Muscle of back (tissue), 11 donors: ENCODE data around the gene F2RL1. TPM values are rescaled to one million over a fixed set of nuclear protein-coding genes. Genes with fewer than 3 reads are reported as not detected.
A peak's percentile ranks its signal among the peaks of the same experiment; 100 is the strongest.
"Not testable (repeated sequence)": the region's sequence is repeated elsewhere in the genome, so short reads cannot be mapped to it uniquely, and the experiment has no call there.

ENCODE experiments used
- DNase-seq, 3 donors: peaks; one replicate each; pipeline versions ENCODE4 v3.0.0 to v3.0.0-alpha.2; 2013
- polyA plus RNA-seq, 10 donors: library from polyadenylated mRNA; unstranded; fragments of 120-200 nt; gene quantifications; one replicate each; pipeline ENCODE4 v1.2.1, GENCODE V29; 2013; ENCODE audit not compliant: insufficient read length in 10 of 10

The F2RL1 gene
- polyA plus RNA-seq, 10 donors = 0.26 to 4.4 (median 0.36) TPM

DNA sequence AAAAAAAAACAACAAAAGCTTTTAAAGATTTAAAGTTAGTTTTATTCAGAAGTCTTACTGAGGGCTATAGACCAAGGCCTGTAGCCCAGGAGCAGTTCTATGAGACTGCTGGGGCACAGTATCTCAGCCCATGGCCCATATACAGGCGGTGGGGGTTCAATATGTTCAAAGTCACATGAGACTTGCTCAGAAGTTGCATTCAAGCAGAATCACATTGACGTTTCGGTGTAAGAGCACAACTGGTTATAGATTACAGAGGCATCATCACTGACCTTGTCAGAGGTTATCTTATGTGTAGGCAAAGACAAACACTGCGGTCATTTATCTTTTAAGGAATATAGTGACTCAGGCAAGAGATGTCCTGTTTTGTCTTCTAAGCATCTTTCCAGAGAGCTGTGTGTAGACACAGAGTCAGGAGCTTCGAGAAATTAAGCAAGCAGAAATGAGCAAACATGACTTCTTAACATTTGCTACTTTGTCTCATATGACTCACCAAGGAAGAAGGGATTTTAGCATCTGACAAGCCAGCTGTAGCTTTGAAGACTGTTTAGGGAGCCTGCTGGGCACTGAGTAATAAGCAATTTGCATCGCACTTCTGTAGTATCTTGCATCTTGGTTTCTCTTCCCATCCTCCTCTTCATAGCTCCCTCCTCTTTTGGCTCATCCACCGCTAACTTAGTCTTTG is 12.9 kb upstream of the F2RL1 start:
- DNase-seq = peak in 1 of 3 donors; percentile 85

DNA sequence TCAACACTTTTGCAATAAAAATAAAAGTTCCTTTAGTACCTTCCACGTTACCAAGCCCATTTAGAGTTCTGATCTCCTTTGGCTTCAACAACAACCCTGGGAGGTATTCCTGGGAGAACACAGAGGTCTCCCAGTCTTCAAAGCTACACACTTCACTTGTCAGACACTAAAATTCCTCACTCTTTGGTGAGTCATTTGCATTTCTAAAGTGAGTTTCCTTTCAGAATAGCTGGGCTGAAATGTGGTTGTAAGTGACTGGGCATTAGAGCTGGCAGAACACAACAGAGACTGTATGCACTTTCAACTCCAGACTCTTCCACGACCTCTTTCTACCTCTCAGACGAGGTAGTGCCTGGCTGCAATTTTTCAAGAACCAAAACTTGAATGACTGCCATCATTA is 11.5 kb upstream of the F2RL1 start:
- DNase-seq = peak in 1 of 3 donors; percentile 50

DNA sequence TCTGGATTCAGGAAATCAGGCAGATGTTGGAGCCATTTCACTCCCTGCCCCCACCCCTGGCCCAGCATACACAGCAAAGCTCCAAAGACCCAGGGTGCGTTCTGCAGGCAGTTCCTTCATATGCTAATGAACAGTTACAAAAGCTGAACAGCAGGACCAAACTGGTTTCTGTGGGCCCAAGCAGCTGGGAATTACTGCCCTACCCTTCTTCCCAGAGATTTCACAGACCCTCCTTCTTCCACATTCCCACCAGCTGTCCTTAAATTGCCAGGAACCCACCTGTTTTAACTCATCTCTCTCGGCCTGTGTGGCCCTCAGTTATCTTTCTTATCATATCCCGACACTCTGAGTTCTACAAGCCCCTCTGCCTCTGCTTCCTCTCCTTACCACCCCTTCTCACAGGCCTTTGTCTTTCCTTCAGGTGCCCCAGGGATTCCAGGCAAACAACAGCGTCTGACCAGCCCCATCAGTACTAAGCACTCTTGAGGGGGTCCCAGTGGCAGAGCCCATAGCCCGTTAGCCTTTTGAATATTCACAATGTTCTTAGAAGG is 10.6 kb upstream of the F2RL1 start:
- DNase-seq = peak in 1 of 3 donors; percentile 15

DNA sequence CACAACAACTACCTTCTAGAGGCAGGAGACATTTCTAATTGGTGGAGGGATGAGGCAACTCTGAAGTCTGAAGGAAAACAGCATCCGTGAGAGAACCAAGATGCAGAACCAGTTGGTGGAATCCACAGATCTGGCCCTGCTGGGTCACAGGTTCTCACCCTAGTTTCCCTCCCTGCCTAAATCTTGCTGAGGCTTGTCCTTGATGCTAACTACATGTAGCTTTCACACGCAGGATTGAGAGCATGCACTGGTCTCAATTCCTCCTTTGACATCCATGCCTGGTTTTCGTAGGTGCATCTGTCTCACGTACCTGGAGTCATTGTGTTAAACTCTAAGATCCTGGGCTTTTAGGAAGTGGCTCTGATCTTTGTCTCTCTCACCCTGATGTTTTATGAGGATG is 9.7 kb upstream of the F2RL1 start:
- no peak for DNase-seq

DNA sequence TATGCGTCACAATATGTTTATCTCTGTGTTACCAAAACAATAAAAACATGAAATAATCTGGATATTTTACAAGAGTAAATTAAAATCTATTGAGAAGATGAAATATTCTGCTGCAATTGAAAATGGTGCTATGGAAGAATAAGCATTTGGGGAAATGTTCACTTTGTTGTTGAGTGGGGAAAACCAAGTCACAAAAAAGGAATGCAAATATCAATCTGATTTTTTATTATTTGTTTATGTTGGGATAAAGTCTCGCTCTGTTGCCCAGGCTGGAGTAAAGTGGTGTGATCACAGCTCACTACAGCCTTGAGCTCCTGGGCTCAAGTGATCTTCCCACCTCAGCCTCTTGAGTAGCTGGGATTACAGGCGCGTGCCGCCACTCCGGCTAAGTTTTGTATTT is 8.6 kb upstream of the F2RL1 start:
- no peak for DNase-seq

DNA sequence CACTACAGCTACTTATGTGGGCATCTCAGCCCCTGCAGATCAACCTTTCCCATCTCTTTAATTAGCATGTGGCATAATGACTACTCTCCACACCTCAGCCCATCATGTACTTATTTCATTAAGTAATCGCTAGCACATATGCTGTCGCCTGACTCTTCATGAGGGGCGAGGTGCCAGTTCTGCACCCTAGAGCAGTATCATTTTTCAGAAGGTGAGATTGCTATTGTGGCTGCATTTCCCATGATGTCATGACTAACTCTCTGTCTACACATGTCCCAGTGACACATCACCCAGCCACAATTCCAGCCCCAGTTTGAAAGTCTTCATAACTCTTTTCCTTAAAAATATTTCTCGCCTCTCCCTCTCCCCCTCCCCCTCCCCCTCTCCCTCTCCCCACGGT is 7.6 kb upstream of the F2RL1 start:
- DNase-seq = no peak

GRCh38 chr5:76812209-76812608 is 6.6 kb upstream of the F2RL1 start:
- not testable (repeated sequence) for DNase-seq

DNA sequence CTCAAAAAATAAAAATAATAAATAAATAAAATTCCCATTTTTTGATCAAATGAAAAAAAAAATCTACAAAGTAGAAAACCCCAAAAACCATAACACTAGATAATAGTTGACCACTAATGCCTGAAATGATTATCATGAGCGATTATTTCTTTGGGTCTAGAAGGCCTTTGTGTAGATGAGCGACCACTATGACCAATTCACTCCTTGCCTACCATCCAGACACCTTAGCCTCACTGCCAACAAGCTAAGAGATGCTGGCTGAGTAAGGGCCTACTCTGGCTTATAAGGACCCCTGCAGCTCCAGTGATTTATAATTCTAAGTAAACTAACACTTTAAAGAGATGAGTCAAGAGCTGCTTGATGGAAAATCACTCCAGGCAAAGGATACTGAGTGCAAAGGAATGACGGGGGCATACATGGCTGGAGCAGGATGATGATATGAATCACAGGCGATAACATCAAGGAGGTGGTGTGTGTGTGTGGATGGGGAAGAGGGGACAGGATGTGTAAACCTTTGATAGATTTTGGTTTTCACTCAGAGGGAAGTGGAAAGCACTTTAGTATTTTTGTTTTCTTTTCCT is 4.8 kb upstream of the F2RL1 start:
- DNase-seq = peak in 1 of 3 donors; percentile 87

- DNase-seq = no peak
Measured at GRCh38 chr5:76816110-76816831, 2.6 kb upstream of the F2RL1 start.

- no peak for DNase-seq
Measured at GRCh38 chr5:76819851-76820525, 1.2 kb downstream of the F2RL1 start.

GRCh38 chr5:76820526-76820890 is 1.7 kb downstream of the F2RL1 start:
- DNase-seq = no peak

- DNase-seq = no peak
Measured at GRCh38 chr5:76821136-76821535, 2.3 kb downstream of the F2RL1 start.

DNA sequence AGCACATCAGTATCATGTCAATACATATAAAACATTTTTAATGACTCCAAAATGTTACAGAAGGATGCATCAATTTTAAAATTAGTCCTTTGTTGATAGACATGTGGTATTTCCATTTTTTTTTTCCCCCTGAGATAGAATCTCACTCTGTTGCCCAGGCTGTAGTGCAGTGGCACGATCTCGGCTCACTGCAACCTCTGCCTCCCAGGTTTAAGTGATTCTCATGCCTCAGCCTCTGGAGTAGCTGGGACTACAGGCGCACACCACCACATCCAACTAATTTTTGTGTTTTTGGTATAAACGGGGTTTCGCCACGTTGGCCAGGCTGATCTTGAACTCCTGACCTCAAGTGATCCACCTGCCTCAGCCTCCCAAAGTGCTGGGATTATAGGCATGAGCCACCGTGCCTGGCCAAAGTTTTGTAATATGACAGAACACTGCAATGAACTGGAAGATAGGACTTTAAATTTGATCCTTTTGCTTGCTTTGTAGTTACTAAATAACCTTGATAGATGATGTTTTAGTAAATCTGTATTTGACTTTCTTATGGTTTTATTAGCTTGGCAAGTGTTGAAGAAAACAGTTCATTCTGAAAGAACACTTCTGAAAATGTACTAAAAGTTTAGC is 3.4 kb downstream of the F2RL1 start:
- DNase-seq = not testable (repeated sequence)

- DNase-seq = not testable (repeated sequence)
Measured at GRCh38 chr5:76826416-76826815, 7.6 kb downstream of the F2RL1 start.

GRCh38 chr5:76831110-76831452 is 12.3 kb downstream of the F2RL1 start:
- DNase-seq = peak in 1 of 3 donors; percentile 58

GRCh38 chr5:76836181-76836580 is 17.4 kb downstream of the F2RL1 start:
- DNase-seq = no peak

DNA sequence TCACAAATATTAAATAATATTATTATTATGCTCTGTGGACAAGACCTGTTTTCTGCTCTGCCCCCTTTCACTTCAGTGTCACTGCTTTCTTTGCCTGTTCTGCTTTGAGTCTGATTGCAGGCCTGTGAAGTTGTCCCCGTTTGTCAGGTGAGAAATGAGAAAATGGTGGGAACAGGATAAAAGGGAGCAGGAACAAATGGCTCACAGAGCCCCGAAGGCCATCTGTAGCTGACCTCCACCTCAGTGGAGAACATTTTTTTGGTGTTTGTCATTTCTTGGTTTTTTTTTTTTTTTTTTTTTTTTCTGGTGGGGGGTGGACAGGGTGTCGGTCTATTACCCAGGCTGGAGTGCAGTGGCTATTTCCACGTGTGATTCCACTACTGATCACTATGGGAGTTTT is 17.8 kb downstream of the F2RL1 start:
- DNase-seq = no peak

DNA sequence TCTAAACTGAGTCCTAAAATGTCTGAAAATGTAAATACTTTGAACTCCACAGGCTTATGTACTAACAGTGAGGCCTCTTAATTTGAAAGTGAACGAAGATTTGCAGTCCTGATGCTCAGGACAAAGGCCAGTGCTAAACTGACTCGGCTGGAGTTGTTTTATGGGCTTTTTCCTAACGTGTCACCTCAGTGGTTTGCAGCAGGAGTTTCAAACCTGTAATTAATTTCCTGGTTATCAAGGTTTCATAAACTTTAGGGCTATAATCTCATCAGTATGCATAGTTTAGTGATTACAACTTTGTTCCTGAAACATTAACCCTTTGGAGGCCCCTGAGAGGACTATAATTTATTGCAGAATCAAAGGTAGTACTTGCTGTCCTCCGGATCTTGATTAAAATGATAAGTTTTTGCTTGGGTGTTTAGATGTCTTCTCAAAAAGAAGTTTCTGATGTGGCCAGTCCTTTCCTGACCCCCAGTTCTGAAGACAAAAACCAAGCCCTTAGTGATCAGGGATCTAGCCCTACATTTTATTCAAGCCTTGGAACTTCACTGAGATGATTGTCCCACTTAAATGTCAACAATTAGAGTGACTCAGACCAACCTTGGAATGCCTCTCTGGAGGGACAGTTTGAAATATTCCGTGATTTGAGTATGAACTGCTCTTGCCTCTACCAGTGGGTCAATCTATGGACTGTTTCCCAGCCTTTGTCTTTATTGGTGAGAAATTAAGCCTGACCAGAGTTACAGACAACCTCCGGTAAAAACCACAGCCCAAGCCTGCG is 19.8 kb downstream of the F2RL1 start:
- peak in 1 of 3 donors; percentile 21 for DNase-seq

- no peak for DNase-seq
Measured at GRCh38 chr5:76841361-76841760, 22.5 kb downstream of the F2RL1 start.

GRCh38 chr5:76845890-76846289 is 27.1 kb downstream of the F2RL1 start:
- no peak for DNase-seq
